ENCODE measurements around the gene SLC25A18.
"Not testable (repeated sequence)": the region's sequence is repeated elsewhere in the genome, so short reads cannot be mapped to it uniquely, and the experiment has no call there.

SLC25A18 gene

DNA sequence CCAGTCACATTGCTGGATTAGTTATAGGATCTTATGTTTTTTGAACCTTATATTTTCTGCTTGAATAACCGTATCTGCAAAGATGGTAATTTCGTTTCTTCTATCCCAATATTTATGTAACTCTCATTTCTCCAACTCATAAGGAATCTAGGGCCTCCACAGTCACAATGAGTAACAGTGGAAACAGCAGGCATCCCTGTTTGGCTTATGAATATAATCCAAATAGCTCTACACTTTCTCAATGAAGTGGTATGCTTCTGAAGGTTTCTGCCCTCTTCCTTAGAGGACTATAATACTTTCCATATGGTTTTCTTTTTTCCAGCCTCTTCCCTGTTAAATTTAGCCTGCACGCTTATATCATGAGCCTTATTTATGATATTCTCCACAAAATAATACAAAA lies 48.8 kb downstream of the SLC25A18 start:
- DNase-seq, result no peak

DNA sequence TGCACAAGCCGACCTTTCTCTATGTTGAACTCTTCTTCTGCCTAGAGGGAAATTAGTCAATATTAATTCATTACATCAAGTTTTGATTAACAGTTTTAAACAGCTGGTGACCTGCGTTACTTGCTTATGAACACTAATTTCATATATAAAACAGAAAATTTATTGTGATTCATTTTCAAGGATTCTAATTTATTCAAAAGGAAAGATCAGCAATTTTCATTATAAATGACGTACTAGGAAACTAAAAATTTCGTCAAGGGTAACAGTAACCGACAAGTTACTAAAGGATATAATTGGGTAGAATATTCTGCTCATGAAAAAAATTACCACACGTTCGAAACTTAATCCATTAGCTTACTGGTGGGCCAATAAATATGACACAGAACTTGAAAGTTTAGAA lies 50.0 kb downstream of the SLC25A18 start:
- no peak for DNase-seq

DNA sequence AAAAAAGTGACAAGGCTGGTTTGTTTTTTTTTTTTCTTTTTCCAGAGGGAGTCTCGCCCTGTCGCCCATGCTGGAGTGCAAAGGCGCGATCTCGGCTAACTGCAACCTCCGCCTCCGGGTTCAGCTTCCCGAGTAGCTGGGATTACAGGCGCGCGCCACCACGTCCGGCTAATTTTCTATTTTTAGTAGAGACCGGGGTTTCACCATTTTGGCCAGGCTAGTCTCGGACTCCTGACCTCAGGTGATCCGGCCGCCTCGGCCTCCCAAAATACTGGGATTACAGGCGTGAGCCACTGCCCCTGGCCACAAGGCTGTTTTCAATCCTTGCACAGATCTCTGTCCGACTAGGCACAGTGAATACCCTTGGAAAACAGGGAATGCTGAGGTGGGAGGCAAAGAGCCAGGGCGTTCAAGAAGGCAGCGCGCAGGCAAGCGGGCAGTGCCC lies 64.7 kb downstream of the SLC25A18 start:
- DNase-seq, result no peak

DNA sequence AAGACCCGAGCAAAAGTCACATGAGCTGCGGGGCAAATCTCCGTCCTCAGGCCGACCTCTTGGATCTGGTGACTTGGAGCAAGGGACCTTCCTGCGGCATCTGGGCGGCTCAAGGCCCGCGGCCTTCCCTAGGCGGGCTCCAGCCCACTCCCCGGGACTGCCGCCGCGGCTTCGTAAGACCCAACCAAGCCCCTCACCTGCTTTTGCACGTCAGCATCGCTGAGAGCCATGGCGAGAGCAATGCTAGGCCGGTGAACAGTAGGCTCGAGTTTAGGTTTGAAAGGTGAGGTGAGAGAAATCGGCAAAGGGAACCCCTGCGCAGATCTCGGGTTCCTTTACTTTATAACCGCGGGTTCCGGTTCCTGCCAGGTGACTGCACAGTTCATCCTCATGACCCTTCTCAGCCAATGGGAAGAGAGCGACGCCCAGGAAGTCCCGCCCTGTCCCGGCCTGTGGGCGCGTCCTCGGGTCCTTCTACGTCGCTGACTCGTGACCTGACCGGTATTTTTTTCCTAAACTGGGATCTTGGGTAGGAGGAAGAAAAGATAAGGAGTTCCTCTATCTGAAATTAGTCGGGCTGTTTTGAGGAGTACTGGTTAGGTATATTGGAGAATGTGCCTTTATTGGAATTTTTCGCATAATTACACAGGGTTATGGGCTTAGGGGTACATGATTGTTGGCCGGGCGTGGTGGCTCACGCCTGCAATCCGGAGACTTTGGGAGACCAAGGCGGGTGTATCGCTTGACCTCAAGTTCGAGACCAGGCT lies 65.3 kb downstream of the SLC25A18 start, which contains the start of gene ATP6V1E1:
TSS of gene ATP6V1E1 (minus strand) at position 344 of the 767 bp plus-strand sequence. CDS start at position 230, 114 bp downstream.
- peak; percentile 94 for DNase-seq

DNA sequence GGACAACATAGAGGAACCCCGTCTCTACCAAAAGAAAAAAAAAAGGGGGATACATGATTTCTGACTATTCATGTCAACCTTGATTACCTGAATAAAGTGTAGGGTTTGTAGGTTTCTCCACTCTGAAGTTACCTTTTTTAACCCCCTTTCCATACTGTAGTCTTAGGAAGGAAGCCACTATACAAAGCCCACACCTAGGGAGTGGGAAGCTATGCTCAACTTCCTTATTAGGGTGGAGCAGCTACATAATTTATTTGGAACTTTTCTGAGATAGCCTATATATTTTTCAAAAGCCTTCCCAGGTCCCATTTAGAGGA lies 65.8 kb downstream of the SLC25A18 start:
- no peak for DNase-seq

DNA sequence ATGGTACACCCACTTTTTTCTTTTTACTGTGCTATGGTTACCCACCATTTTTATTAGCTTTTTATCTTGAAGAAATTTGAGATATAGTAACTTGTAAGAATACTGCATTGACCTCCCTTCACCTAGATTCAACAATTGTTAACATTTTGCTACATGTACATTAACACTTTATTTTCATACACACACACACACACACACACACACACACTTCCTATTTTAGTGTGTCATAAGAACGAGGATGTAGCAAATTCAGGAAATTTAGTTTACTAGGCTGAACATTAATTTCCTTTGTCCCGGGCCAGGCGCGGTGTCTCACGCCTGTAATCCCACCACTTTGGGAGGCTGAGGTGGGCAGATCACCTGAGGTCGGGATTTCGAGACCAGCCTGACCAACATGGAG lies 66.3 kb downstream of the SLC25A18 start:
- no peak for DNase-seq

DNA sequence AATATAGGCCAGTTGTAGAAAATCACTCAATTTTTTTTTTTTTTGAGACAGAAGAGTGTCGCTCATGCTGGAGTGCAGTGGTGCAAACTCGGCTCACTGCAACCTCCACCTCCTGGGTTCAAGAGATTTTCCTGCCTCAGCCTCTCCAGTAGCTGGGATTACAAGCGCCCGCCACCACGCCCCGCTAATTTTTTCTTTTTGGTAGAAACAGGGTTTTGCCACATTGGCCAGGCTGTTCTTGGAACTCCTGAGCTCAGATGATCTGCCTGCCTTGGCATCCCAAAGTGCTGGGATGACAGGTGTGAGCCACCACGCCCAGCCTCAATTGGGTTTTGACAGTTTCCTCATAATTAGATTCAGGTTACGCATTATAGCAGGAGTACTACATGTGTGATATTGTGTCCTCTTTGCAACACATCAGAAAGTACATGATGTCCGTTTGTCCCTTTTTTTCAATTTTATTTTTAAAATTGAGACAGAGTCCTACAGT lies 67.8 kb downstream of the SLC25A18 start:
- no peak for DNase-seq

DNA sequence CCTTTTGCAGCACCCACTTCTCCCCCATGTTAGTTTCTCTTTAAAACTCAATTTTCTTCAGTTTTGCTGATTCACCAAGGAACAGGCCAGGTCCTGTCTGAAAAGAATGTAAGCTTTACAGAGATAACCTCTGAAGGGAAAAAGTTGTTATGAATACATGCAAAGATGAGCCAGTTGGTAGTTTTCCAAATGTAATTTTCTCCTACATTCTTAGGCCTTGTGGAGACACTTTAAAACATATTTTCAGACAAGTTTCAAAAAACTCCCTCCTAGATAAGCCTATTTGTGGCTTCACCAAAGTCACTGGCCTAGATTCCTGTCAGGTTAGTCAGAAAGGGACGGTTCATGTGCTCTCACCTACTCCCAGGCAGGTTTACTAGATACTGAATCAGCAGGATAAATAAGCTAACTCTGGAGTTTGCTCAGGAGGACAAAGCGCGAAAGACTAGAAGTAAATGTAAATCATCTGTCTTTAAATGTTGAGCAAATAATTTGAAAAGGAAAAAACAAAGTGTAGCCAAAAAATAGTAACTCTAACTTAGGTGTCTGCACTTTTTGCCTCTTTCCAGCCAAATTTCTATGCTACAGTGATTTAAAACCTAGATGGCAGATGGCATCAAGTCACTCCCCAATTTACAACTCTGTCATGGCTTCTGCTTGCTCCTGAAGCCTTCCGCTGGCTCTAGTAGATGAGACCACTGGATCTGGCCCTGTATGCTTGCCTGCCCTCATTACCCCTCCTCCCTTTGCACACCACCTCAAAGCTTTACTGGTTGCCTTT lies 70.1 kb downstream of the SLC25A18 start:
- no peak for DNase-seq

DNA sequence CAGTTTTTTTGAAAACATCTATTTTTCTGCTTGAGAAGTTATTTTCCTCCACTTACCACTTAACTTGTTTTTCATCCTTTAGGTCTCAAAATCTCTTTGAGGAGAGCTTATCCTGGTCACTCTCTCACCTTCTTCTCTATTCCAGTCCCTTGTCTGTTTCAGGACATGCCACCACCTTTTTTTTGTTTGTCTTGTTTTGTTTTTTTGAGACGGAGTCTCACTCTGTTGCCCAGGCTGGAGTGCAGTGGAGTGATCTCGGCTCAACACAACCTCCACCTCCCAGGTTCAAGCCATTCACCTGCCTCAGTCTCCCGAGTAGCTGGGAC lies 70.7 kb downstream of the SLC25A18 start:
- DNase-seq, result no peak

DNA sequence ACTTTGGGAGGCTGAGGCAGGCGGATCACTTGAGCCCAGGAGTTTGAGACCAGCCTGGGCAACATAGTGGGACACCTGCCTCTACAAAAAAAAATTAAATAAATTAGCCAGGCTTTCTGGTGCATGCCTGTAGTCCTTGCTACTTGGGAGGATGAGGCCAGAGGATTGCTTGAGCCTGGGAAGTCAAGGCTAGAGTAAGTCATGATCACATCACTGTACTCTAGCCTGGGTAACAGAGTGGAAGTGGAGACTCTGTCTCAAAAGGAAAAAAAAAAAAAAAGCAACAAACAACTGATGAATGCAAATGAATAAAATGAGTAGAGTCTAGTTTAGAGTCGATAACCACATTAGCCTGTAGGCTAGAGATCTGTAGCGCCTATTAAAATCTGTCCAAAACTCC lies 71.4 kb downstream of the SLC25A18 start:
- DNase-seq, result no peak

DNA sequence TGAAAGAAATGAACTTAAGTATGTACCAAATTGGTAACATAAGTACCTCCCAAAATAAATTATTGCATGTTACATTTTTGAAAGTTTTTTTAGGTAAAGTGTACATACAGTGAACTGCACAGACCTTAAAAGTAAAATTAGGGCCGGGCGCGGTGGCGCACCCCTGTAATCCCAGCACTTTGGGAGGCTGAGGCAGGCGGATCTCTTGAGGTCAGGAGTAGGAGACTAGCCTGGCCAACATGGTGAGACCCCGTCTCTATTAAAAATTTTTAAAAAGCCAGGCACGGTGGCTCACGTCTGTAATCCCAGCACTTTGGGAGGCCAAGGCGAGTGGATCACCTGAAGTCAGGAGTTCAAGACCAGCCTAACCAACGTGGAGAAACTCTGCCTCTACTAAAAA lies 73.6 kb downstream of the SLC25A18 start:
- DNase-seq, result not testable (repeated sequence)

DNA sequence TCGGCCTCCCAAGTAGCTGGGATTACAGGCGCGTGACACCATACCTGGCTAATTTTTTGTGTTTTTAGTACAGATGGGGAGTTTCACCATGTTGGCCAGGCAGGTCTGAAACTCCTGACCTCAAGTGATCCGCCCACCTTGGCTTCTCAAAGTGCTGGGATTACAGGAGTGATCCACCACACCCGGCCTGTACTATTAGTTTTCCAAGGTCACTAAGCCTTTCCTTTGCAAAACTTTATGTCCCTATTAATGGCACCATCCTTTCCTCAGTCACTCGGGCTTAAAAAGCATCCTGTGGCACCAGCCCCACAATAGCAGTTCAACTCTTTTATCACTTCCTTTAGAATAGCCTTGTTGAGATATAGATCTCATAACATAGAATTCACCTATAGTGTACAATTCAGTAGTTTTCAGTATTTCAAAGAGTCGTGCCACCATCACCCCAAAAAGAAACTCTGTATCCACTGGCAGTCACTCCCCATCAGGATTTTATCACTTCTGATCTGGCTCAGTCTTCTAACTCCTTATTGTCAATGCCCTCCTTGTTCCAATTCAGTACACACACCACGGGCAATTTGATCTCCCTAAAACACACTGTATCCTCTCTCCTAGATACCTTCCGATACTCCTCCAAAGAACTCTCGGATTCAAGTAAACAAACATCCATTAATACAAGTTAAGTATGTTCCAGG lies 74.3 kb downstream of the SLC25A18 start:
- DNase-seq, result no peak

DNA sequence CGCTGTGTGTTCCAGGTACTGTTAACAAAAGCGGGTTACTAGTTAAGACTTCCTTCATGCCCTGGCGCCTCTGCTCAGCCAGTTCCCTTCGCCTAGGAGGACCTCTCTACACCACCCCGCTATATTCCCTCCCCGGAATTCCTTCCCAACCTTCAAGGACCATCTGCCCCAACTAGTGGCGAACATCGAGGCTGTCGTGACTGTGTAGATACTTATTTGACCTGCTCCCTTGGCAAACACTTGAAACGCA lies 74.8 kb downstream of the SLC25A18 start:
- DNase-seq, result peak; percentile 3 to 60

DNA sequence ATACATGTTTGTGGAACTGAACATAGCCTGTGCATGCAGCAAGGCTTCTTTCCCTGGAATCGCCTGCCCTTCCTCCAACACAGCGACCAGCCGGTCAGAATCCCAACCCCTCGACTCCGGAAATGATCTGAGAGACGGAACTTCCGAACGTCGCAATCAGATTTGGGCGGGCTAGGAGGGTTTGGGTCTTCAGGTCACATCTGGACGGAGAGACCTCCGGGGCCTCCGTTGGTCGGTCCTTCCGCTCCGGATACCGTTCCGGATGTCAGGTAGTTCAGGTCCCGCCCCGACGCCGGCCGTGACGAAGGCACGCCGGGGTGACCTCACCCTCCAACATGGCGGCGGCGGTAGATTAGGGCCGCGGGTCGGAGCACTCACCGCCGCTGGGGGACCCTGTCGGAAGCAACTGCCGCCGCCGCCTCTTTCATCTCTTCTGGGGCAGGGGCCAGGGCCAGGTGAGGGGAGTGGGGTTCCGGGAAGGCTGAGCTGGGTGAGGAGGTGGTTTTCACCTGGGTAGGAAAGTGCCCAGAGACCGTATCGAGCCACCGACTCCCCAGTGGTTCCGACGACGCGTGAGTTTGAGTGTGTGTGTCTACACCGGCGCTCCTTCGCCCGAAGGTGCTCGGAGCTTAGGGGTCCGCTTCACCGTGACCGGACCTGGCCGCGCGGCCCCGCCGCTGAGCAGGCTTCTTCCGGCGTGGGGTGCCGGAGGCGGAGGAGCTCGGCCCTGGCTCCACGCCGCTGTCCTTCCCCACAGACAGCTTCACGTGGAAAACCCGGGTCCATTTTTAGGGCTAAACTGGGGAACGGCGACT lies 75.3 kb downstream of the SLC25A18 start, which contains the start of gene BCL2L13:
TSS of gene BCL2L13 (plus strand) at position 326 of the 815 bp plus-strand sequence. CDS start 16,955 bp downstream, outside the sequence.
- DNase-seq, result peak; percentile 90 to 91

DNA sequence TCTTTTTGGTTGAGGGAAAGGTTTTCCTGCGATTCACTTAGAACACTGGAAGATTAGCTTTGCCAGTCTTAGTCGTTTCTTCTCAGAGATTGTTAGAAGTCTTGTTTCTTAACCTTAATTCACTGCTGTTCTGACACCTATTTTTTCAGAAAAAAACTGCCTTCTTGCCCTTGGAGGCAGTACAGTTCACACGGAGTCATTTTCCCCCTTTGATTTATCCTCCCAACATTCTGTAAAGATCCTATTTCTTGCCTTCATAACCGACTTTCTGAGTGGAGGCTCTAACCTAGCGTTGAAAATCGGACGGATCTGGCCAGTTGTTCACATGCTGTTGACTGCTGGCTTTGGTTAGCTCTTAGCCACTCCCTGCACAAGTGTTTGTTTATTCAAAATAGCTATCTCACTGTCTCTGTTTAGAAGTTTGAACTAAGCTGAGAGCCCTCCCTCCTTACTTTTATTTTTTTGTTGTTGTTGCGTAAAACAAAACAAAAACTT lies 76.0 kb downstream of the SLC25A18 start:
- DNase-seq, result peak; percentile 4 to 58

All from NCI-H2081 (cell line).